ENCODE data around the gene ATP8A2. TPM values are rescaled to one million over a fixed set of nuclear protein-coding genes. Genes with fewer than 3 reads are reported as not detected.
"Not testable (repeated sequence)": the region's sequence is repeated elsewhere in the genome, so short reads cannot be mapped to it uniquely, and the experiment has no call there.

The ATP8A2 gene
- total RNA-seq, 1 donor from 2014 or later, result 4.2 TPM

- Mint-ChIP-seq H3K27me3 (ENCODE audit: insufficient read depth, low read depth) (peaks cover 4% of the 10 kb centered on the region), H3K4me1 (peaks cover 12% of the 10 kb centered on the region)
- TF ChIP-seq CTCF (IDR thresholded peaks at IDR 0.05) (no peak), EZH2phosphoT487 (IDR thresholded peaks at IDR 0.05) (no peak), EZH2 (IDR thresholded peaks at IDR 0.05) (no peak)
These were observed 577.1 kb downstream of the ATP8A2 start for GRCh38 chr13:25948910-25949309.

GRCh38 chr13:25951831-25952230, 580.1 kb downstream of the ATP8A2 start:
- no peaks in the 10 kb centered on the region for H3K4me1 Mint-ChIP-seq

More at GRCh38 chr13:25948910-25949309, 577.1 kb downstream of the ATP8A2 start:
- Mint-ChIP-seq H3K9me3 (peaks cover 4% of the 10 kb centered on the region), H3K27ac (no peak overlapping the region), H3K4me3 (no peak overlapping the region), H3K36me3 (no peaks in the 10 kb centered on the region)
- Histone ChIP-seq H3K4me2 (no peak overlapping the region), H3K4me1 (peaks cover 8% of the 10 kb centered on the region), H3F3A (ENCODE audit: low read depth) (no peaks in the 10 kb centered on the region), H3K4me3 (no peak overlapping the region), H3K36me3 (no peaks in the 10 kb centered on the region), H4K20me1 (ENCODE audit: low read depth) (no peaks in the 10 kb centered on the region), H3K27me3 (no peaks in the 10 kb centered on the region), H3K27ac (no peak overlapping the region), H2AFZ (replicated peaks) (no peak overlapping the region), H3K79me2 (ENCODE audit: low read depth) (no peaks in the 10 kb centered on the region), H3K9me3 (ENCODE audit: low read depth) (no peaks in the 10 kb centered on the region), H3K9ac (no peak overlapping the region)
- DNase-seq (ENCODE audit: low spot score), result no peak

GRCh38 chr13:25954080-25954479, 582.3 kb downstream of the ATP8A2 start:
- peaks cover 19% of the 10 kb centered on the region for H3K9me3 Mint-ChIP-seq
- not testable (repeated sequence) for H3K27ac ChIP-seq; H3K9ac ChIP-seq; H3K36me3 ChIP-seq; H3K4me2 ChIP-seq; H3K36me3 Mint-ChIP-seq; H4K20me1 ChIP-seq (ENCODE audit: low read depth); H3F3A ChIP-seq (ENCODE audit: low read depth); H3K4me3 ChIP-seq; H3K27me3 ChIP-seq; H2AFZ ChIP-seq (replicated peaks); H3K4me1 Mint-ChIP-seq; DNase-seq (ENCODE audit: low spot score); H3K4me1 ChIP-seq; H3K9me3 ChIP-seq (ENCODE audit: low read depth); H3K79me2 ChIP-seq (ENCODE audit: low read depth); H3K27ac Mint-ChIP-seq; H3K27me3 Mint-ChIP-seq (ENCODE audit: insufficient read depth, low read depth); H3K4me3 Mint-ChIP-seq

More at GRCh38 chr13:25951831-25952230, 580.1 kb downstream of the ATP8A2 start:
- Histone ChIP-seq H3K4me2 (no peak overlapping the region), H3K9me3 (ENCODE audit: low read depth) (no peaks in the 10 kb centered on the region), H3F3A (ENCODE audit: low read depth) (no peaks in the 10 kb centered on the region), H3K4me1 (no peaks in the 10 kb centered on the region), H2AFZ (replicated peaks) (no peak overlapping the region), H3K27ac (no peak overlapping the region), H4K20me1 (ENCODE audit: low read depth) (no peaks in the 10 kb centered on the region), H3K36me3 (peaks cover under 1% of the 10 kb centered on the region), H3K9ac (no peak overlapping the region), H3K79me2 (ENCODE audit: low read depth) (no peaks in the 10 kb centered on the region), H3K4me3 (no peak overlapping the region), H3K27me3 (no peaks in the 10 kb centered on the region)
- no peak for DNase-seq (ENCODE audit: low spot score)
- H3K36me3 Mint-ChIP-seq, result no peaks in the 10 kb centered on the region
- no peak overlapping the region for H3K4me3 Mint-ChIP-seq
- peaks cover 12% of the 10 kb centered on the region for H3K9me3 Mint-ChIP-seq
- TF ChIP-seq EZH2 (IDR thresholded peaks at IDR 0.05) (no peak), EZH2phosphoT487 (IDR thresholded peaks at IDR 0.05) (no peak), CTCF (IDR thresholded peaks at IDR 0.05) (no peak)
- no peak overlapping the region for H3K27ac Mint-ChIP-seq
- H3K27me3 Mint-ChIP-seq (ENCODE audit: insufficient read depth, low read depth), result no peaks in the 10 kb centered on the region

GRCh38 chr13:25954943-25955342, 583.2 kb downstream of the ATP8A2 start:
- H3K9me3 ChIP-seq (ENCODE audit: low read depth); H4K20me1 ChIP-seq (ENCODE audit: low read depth); DNase-seq (ENCODE audit: low spot score); H3K9ac ChIP-seq; H3K79me2 ChIP-seq (ENCODE audit: low read depth); H2AFZ ChIP-seq (replicated peaks); H3K27ac ChIP-seq; H3F3A ChIP-seq (ENCODE audit: low read depth); H3K4me1 Mint-ChIP-seq; H3K4me3 ChIP-seq; H3K4me1 ChIP-seq; H3K27me3 Mint-ChIP-seq (ENCODE audit: insufficient read depth, low read depth); H3K36me3 Mint-ChIP-seq; H3K4me3 Mint-ChIP-seq; H3K4me2 ChIP-seq; H3K27ac Mint-ChIP-seq; H3K36me3 ChIP-seq; H3K27me3 ChIP-seq: not testable (repeated sequence)
- H3K9me3 Mint-ChIP-seq, result peaks cover 18% of the 10 kb centered on the region

All from neural progenitor cell (in vitro differentiated cells).